Mammary epithelial cell (primary cell): Measurements from ENCODE around the gene SP2.

ENCODE experiments used
- CTCF ChIP-seq, 2 donors: IDR thresholded peaks in 1 of 2; conservative IDR thresholded peaks in 1 of 2; 2 replicates each; pipeline ENCODE4 v1.5.1; 2011 to 2012; ENCODE audit warnings: inconsistent platforms in 2 of 2, low read length in 2 of 2, mild to moderate bottlenecking in 2 of 2, control low read depth in 1 of 2, low read depth in 1 of 2; ENCODE audit not compliant: insufficient read depth in 1 of 2; ENCODE audit errors: extremely low read depth in 1 of 2
- EZH2 ChIP-seq: IDR thresholded peaks from 2 replicates; pipeline ENCODE4 v1.6.1; 2012; ENCODE audit warnings: low read length, inconsistent platforms, borderline replicate concordance

- TF ChIP-seq CTCF (conservative IDR thresholded peaks at IDR 0.05 in 1 of 2, IDR thresholded peaks at IDR 0.05 in 1 of 2; ENCODE audit: extremely low read depth in 1 of 2, insufficient read depth in 1 of 2, low read depth in 1 of 2, low read length in 2 of 2), result no peak
- TF ChIP-seq EZH2, result no peak
Observed at GRCh38 chr17:47888293-47888692, 7.7 kb upstream of the SP2 start.
